Hepatocyte (in vitro differentiated cells): ENCODE data around the gene ZNG1E. TPM values are rescaled to one million over a fixed set of nuclear protein-coding genes. Genes with fewer than 3 reads are reported as not detected.
"Not testable (repeated sequence)": the region's sequence is repeated elsewhere in the genome, so short reads cannot be mapped to it uniquely, and the experiment has no call there.

Source experiments
- DNase-seq: peaks from one replicate; pipeline ENCODE4 v3.0.0-alpha.2; 2016; ENCODE audit warnings: low spot score
- H2AFZ ChIP-seq: fragments of 200-600 bp; sonication (generic); 2 replicates; pipeline ENCODE4 v1.6.0; 2016; ENCODE audit warnings: antibody characterized with exemption, mild to moderate bottlenecking
- H3K27ac ChIP-seq: fragments of 200-600 bp; sonication (generic); 2 replicates; pipeline ENCODE4 v1.5.1; 2016; ENCODE audit warnings: mild to moderate bottlenecking
- H3K27me3 ChIP-seq: fragments of 200-600 bp; sonication (generic); 2 replicates; pipeline ENCODE4 v1.6.1; 2016
- H3K36me3 ChIP-seq: fragments of 200-600 bp; sonication (generic); replicated peaks from 2 replicates; pipeline ENCODE4 v1.5.1; 2016; ENCODE audit warnings: low read depth; ENCODE audit not compliant: insufficient read depth
- H3K4me1 ChIP-seq: fragments of 200-600 bp; sonication (generic); 2 replicates; pipeline ENCODE4 v1.5.1; 2016; ENCODE audit warnings: mild to moderate bottlenecking, moderate library complexity; ENCODE audit not compliant: insufficient read depth
- H3K4me2 ChIP-seq: fragments of 200-600 bp; sonication (generic); 2 replicates; pipeline ENCODE4 v1.6.0; 2016
- H3K4me3 ChIP-seq: fragments of 200-600 bp; sonication (generic); 2 replicates; pipeline ENCODE4 v1.5.1; 2016; ENCODE audit warnings: mild to moderate bottlenecking
- H3K79me2 ChIP-seq: fragments of 200-600 bp; sonication (generic); 2 replicates; pipeline ENCODE4 v1.6.0; 2017; ENCODE audit warnings: mild to moderate bottlenecking
- H3K9me2 ChIP-seq: fragments of 200-600 bp; sonication (generic); replicated peaks from 2 replicates; pipeline ENCODE4 v1.6.0; 2017; ENCODE audit warnings: mild to moderate bottlenecking; ENCODE audit not compliant: insufficient read depth
- H3K9me3 ChIP-seq: fragments of 200-600 bp; sonication (generic); 2 replicates; pipeline ENCODE4 v1.5.1; 2016; ENCODE audit warnings: low read depth, mild to moderate bottlenecking
- H4K20me1 ChIP-seq: fragments of 200-600 bp; sonication (generic); 2 replicates; pipeline ENCODE4 v1.6.0; 2016; ENCODE audit warnings: mild to moderate bottlenecking; ENCODE audit not compliant: insufficient read depth, poor library complexity, severe bottlenecking
- WGBS: methylation state at CpG from one replicate; pipeline ENCODE4 v1.1.6; 2016; ENCODE audit warnings: low lambda C conversion rate; ENCODE audit errors: missing lambda C conversion rate; 5-methylcytosine and 5-hydroxymethylcytosine counted together
- polyA plus RNA-seq: library from polyadenylated mRNA; unstranded; fragments of >200 nt; fragmentation: Nextera tagmentation; extraction: Ambion mirVana; gene quantifications from 2 replicates; pipeline ENCODE4 v1.2.1, GENCODE V29; 2016
- total RNA-seq: library from RNA; depleted of rRNA; stranded (reverse); fragments of >200 nt; gene quantifications from 2 replicates; pipeline ENCODE4 v1.2.3, GENCODE V29; 2014

The ZNG1E gene
- total and polyA plus RNA-seq, 2 experiments from 2014 or later, result 71.8 to 82.6 TPM

DNA sequence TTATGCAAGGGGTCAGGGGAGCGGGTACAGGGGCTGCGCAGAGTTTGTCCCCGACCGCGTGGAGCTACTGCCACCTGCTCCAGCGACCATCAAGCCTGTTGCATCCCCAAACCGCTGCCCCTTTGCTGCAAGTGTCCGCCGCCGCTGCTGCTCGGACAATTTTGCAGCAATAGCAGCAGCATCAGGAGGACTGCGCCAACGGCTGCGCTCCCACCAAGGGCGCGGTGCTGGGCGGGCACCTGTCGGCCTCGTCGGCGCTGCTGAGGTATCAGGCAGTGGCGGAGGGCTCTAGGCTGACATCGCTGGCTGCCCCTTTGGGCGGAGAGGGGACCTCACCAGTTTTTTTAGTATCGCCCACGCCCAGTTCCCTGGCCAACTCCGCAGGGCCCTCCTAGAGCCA lies 62.4 kb downstream of the ZNG1E start:
- H3K36me3 ChIP-seq, H3K27me3 ChIP-seq, H3K9me2 ChIP-seq, H3K4me2 ChIP-seq, H3K27ac ChIP-seq, H3K9me3 ChIP-seq, H2AFZ ChIP-seq, H3K79me2 ChIP-seq, H3K4me1 ChIP-seq, H3K4me3 ChIP-seq, DNase-seq, H4K20me1 ChIP-seq: not testable (repeated sequence)
- 0% methylated on average over 1 of the region's 27 CpGs for WGBS

Other genes starting within 250 kb of the ZNG1E start
- 0.12 TPM in 1 of 2 replicates, not detected in the other for gene FOXD4L4, start 61.2 kb downstream of the ZNG1E start, total RNA-seq
- 0.16 and 0.19 TPM in 2 replicates for gene FOXD4L4, start 61.2 kb downstream of the ZNG1E start, polyA plus RNA-seq